Aorta (tissue), 5 donors: ENCODE data around the gene CCL3. TPM values are rescaled to one million over a fixed set of nuclear protein-coding genes. Genes with fewer than 3 reads are reported as not detected.

Experiments
- ATAC-seq: fragments of 200-7000 bp; cut with Tn5 transposase; one replicate; pipeline ENCODE4 v1.9.1; 2022; ENCODE audit warnings: moderate library complexity; ENCODE audit not compliant: low FRiP score
- DNase-seq, 2 donors: peaks; one replicate each; pipeline ENCODE4 v3.0.0-alpha.2; 2020
- H3K27ac ChIP-seq, 2 donors: one replicate each; pipeline ENCODE4 v1.5.1; 2013; ENCODE audit warnings: low read length in 2 of 2, mild to moderate bottlenecking in 2 of 2, moderate library complexity in 2 of 2, control low read depth in 1 of 2, inconsistent platforms in 1 of 2, low read depth in 1 of 2
- H3K27me3 ChIP-seq, 2 donors: one replicate each; pipeline ENCODE4 v1.6.1; 2013; ENCODE audit warnings: control low read depth in 1 of 2, low read length in 1 of 2, mild to moderate bottlenecking in 1 of 2, moderate library complexity in 1 of 2; ENCODE audit not compliant: insufficient read depth in 2 of 2, control insufficient read depth in 1 of 2
- H3K36me3 ChIP-seq, 2 donors: one replicate each; pipeline ENCODE4 v1.6.1; 2013; ENCODE audit warnings: control low read depth in 1 of 2, low read length in 1 of 2, mild to moderate bottlenecking in 1 of 2; ENCODE audit not compliant: insufficient read depth in 2 of 2, control insufficient read depth in 1 of 2
- H3K4me1 ChIP-seq, 2 donors: one replicate each; pipeline ENCODE4 v1.6.1; 2013; ENCODE audit warnings: low read length in 2 of 2, control low read depth in 1 of 2, mild to moderate bottlenecking in 1 of 2, moderate library complexity in 1 of 2; ENCODE audit not compliant: insufficient read depth in 2 of 2, control insufficient read depth in 1 of 2
- H3K4me3 ChIP-seq, 2 donors: one replicate each; pipeline ENCODE4 v1.5.1; 2013; ENCODE audit warnings: low read length in 2 of 2, control low read depth in 1 of 2, mild to moderate bottlenecking in 1 of 2
- H3K9me3 ChIP-seq: one replicate; pipeline ENCODE4 v1.6.1; 2013; ENCODE audit warnings: mild to moderate bottlenecking, low read length; ENCODE audit not compliant: control insufficient read depth
- WGBS, 2 donors: extraction: QIAGEN DNeasy Blood & Tissue Kit; methylation state at CpG; one replicate each; pipeline ENCODE4 v1.1.7; 2013; 5-methylcytosine and 5-hydroxymethylcytosine counted together
- intact Hi-C, 2 donors: fragments of 100-400 bp; cut with DNase I; formaldehyde crosslinking; loops; one replicate each; pipeline versions ENCODE4 v1.14.2 to v1.15.0; 2022
- polyA plus RNA-seq, 2 donors: library from polyadenylated mRNA; stranded (reverse); fragments of 200-250 nt; gene quantifications; one replicate each; pipeline ENCODE4 v1.2.3, GENCODE V29; 2013
- total RNA-seq, 2 donors: library from RNA; stranded (reverse); fragmentation: NEBNext Ultra II Directional; extraction: Animal tissue kit (Norgen Biotek cat#: 25700); gene quantifications; one replicate each; pipeline ENCODE4 v1.2.1, GENCODE V29; 2021
- donor health status: healthy with polysubstance abuse.
- donor health status: Bipolar disorder and iron deficiency.
- donor health status: DM: no; HTN: no; CAD: no.
- donor health status: DM: no; HTN: no; CAD: no.
- donor health status: DM: yes; HTN: yes; CAD: no.

CCL3 gene
- total and polyA plus RNA-seq, 4 donors, result 4.0 to 38.3 (median 12.3) TPM

- no peak for ATAC-seq
Observed at GRCh38 chr17:36068524-36068923, 21.4 kb downstream of the CCL3 start.

GRCh38 chr17:36066365-36066985 is 23.5 kb downstream of the CCL3 start:
- ATAC-seq (no peak), DNase-seq (no peak)
- intact Hi-C loops, result no loop called here
- Histone ChIP-seq H3K4me3 (no peak overlapping the region), H3K27me3 (no peaks in the 10 kb centered on the region), H3K4me1 (no peaks in the 10 kb centered on the region), H3K9me3 (peaks cover 2% of the 10 kb centered on the region), H3K27ac (no peak overlapping the region), H3K36me3 (no peaks in the 10 kb centered on the region)
- 80 to 81% methylated on average over 6 of the region's 6 CpGs for WGBS, 2 donors

More at GRCh38 chr17:36068524-36068923, 21.4 kb downstream of the CCL3 start:
- H3K36me3 ChIP-seq, result no peaks in the 10 kb centered on the region
- no peak overlapping the region for H3K4me3 ChIP-seq
- intact Hi-C loops, result no loop called here
- no peak overlapping the region for H3K27ac ChIP-seq
- H3K4me1 ChIP-seq, result no peaks in the 10 kb centered on the region
- 66 to 68% methylated on average over 3 of the region's 3 CpGs for WGBS, 2 donors
- no peaks in the 10 kb centered on the region for H3K9me3 ChIP-seq
- no peak for DNase-seq
- H3K27me3 ChIP-seq, result no peaks in the 10 kb centered on the region

- Histone ChIP-seq H3K4me1 (no peaks in the 10 kb centered on the region), H3K9me3 (peaks cover 2% of the 10 kb centered on the region), H3K27ac (no peak within 1 kb of the TSS), H3K27me3 (no peaks in the 10 kb centered on the region), H3K36me3 (no peaks in the 10 kb centered on the region), H3K4me3 (no peak within 1 kb of the TSS)
- DNase-seq (no peak), ATAC-seq (no peak)
- WGBS, 2 donors, result 63 to 68% methylated on average over 5 of the region's 5 CpGs
- intact Hi-C loops, result no loop called here
Observed at GRCh38 chr17:36063786-36064541, 26.0 kb downstream of the CCL3 start, which contains the start of gene CCL18. Gene CCL18, plus strand, starts transcription at chr17:36064272. Its CDS starts 71 bp downstream, at chr17:36064343.

GRCh38 chr17:36060816-36061215 is 29.1 kb downstream of the CCL3 start:
- intact Hi-C loops, result no loop called here

GRCh38 chr17:36059406-36059805 is 30.5 kb downstream of the CCL3 start:
- Histone ChIP-seq H3K36me3 (no peaks in the 10 kb centered on the region), H3K9me3 (peaks cover 3% of the 10 kb centered on the region), H3K27me3 (no peaks in the 10 kb centered on the region), H3K4me3 (no peak overlapping the region), H3K4me1 (no peaks in the 10 kb centered on the region), H3K27ac (no peak overlapping the region)
- WGBS, 2 donors, result 80 to 87% methylated on average over 7 of the region's 7 CpGs
- ATAC-seq (no peak), DNase-seq (no peak)
- intact Hi-C loops, result no loop called here

More at GRCh38 chr17:36060816-36061215, 29.1 kb downstream of the CCL3 start:
- Histone ChIP-seq H3K27me3 (no peaks in the 10 kb centered on the region), H3K36me3 (no peaks in the 10 kb centered on the region), H3K4me1 (no peaks in the 10 kb centered on the region), H3K27ac (no peak overlapping the region), H3K4me3 (no peak overlapping the region), H3K9me3 (peaks cover 3% of the 10 kb centered on the region)
- 64 to 82% methylated on average over 2 of the region's 2 CpGs for WGBS, 2 donors
- DNase-seq (no peak), ATAC-seq (no peak)

- intact Hi-C loops, result no loop called here
- Histone ChIP-seq H3K36me3 (no peaks in the 10 kb centered on the region), H3K9me3 (peaks cover 3% of the 10 kb centered on the region), H3K27ac (no peak overlapping the region), H3K27me3 (no peaks in the 10 kb centered on the region), H3K4me1 (no peaks in the 10 kb centered on the region), H3K4me3 (no peak overlapping the region)
- ATAC-seq, result no peak
- no peak for DNase-seq
Observed at GRCh38 chr17:36057911-36058310, 32.0 kb downstream of the CCL3 start.

GRCh38 chr17:36055921-36056520 is 33.9 kb downstream of the CCL3 start:
- no peaks in the 10 kb centered on the region for H3K36me3 ChIP-seq
- DNase-seq (no peak), ATAC-seq (no peak)
- intact Hi-C loops, result no loop called here
- WGBS, 2 donors, result 71 to 79% methylated on average over 4 of the region's 4 CpGs
- H3K27ac ChIP-seq, result no peak overlapping the region
- no peaks in the 10 kb centered on the region for H3K4me1 ChIP-seq
- H3K9me3 ChIP-seq, result peaks cover 1% of the 10 kb centered on the region
- H3K27me3 ChIP-seq, result no peaks in the 10 kb centered on the region
- H3K4me3 ChIP-seq, result no peak overlapping the region

- intact Hi-C loops, result no loop called here
- Histone ChIP-seq H3K9me3 (peaks cover 1% of the 10 kb centered on the region), H3K27me3 (no peaks in the 10 kb centered on the region), H3K36me3 (no peaks in the 10 kb centered on the region), H3K4me3 (no peak overlapping the region), H3K27ac (no peak overlapping the region), H3K4me1 (no peaks in the 10 kb centered on the region)
- ATAC-seq (no peak), DNase-seq (no peak)
- 89 to 90% methylated on average over 2 of the region's 2 CpGs for WGBS, 2 donors
Observed at GRCh38 chr17:36055171-36055570, 34.8 kb downstream of the CCL3 start.
